GM19351 (cell line): ENCODE data around the gene CZIB.
"Not testable (repeated sequence)": the region's sequence is repeated elsewhere in the genome, so short reads cannot be mapped to it uniquely, and the experiment has no call there.

Experiments
- ATAC-seq: cut with Tn5 transposase; IDR thresholded peaks from one replicate; pipeline ENCODE4 v1.9.1; 2021; ENCODE audit warnings: mild to moderate bottlenecking, moderate library complexity; ENCODE audit not compliant: unreplicated experiment

CZIB gene

GRCh38 chr1:53189061-53189460 is 31.4 kb downstream of the CZIB start:
- ATAC-seq = no peak

GRCh38 chr1:53188099-53188498 is 32.3 kb downstream of the CZIB start:
- no peak for ATAC-seq

- ATAC-seq = no peak
Measured at GRCh38 chr1:53187401-53187800, 33.0 kb downstream of the CZIB start.

DNA sequence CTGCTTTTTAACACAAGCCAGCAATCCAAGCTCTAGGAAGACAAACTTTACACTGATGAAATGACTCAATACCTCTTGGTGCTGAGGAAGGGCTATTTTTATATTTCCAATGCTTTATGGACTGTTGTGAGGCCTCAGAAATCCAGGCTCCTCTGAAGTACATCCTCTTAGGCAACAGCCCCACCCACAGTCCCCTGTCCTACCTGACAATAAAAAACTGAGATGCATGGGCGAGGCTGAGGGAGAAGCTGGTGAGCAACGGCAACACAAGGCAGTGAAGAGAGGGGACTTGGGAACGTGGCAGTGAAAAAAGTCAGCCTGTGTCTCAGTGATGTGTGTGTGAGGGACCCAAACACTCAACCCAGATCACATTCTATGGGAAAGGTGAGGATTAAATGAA is 33.9 kb downstream of the CZIB start:
- ATAC-seq = no peak

- ATAC-seq = not testable (repeated sequence)
Measured at GRCh38 chr1:53185955-53186297, 34.5 kb downstream of the CZIB start.

DNA sequence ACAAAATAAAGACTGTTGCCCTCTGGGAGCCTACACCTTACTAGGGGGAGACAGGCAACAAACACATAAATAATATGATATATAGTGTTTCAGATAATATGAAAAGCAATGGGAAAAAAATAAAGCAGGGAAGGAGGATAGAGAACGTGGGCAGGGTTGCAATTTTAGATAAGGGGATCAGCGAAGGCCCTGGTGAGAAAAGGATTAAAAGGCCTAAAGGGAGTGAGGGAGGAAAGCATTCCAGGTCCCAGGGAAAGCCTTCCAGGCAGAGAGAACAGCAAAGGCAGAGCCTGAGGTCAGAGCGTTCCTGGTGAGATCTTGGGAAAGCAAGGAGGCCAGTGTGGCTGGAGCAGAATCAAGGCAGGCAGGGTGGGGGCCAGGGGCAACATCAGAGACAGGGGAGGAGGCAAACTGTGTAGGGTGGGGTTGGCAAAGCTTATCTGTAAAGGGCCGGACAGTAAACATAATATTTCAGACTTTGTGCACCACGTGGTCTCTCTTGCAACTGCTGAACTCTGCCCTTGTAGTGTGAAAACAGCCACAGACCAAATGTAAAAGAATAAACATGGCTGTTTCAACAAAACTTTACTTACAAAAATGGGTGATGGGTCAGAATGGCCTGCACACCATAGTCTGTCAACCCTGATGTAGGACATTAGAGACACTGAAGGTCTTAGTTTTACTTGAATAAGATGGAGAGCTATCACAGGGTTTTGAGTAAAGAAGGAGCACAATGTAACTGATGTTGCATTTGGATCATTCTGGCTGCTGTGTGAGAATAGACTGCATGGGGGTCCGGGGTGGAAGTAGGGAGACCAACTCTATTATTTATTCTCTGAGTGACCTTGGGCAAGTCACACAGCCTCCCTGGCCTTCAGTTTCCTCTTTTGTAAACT is 37.1 kb downstream of the CZIB start:
- no peak for ATAC-seq

GRCh38 chr1:53182716-53183094 is 37.7 kb downstream of the CZIB start:
- no peak for ATAC-seq

DNA sequence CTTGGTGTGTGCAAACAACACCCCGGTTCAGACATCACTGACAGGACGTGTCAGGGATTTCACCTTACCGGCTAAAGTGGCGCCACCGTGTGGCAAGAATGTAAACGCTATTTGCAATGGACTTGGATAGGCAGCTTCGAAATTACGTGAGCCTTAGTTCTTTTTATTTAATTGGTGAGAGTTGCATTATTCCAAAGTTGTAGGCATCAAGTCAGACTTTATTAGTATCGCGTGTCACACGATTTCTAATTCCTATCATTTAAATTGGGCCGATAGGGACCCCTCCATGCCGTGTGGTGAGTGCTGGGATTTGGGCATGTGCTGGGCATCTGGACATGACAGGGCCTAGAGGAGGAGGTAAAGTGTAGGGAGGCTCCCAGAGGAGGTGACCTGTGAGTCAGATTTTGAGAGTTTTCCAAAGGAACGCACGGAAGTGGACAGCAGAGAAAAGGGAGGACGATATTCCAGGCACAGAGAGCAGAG is 38.3 kb downstream of the CZIB start:
- no peak for ATAC-seq

DNA sequence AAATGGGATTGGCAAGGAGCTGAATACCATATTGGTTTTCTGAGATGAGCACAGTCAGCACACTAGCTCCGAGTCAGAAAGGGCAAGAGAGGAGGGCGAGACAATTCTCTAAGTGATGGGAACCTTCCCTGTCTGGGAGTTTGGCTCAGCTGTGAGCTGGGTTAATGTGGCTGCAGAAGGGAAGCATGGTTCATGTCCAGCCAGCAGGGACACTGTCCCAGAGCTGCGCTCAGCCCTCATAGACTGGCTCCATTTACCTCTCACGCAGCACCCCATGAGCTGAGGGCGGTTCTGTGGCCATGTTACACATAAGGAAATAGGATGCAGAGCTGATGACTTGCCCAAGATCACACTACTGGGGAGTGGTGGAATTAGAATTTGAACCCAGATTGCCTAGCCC is 39.5 kb downstream of the CZIB start:
- no peak for ATAC-seq

- ATAC-seq = no peak
Measured at GRCh38 chr1:53180226-53180625, 40.2 kb downstream of the CZIB start.

DNA sequence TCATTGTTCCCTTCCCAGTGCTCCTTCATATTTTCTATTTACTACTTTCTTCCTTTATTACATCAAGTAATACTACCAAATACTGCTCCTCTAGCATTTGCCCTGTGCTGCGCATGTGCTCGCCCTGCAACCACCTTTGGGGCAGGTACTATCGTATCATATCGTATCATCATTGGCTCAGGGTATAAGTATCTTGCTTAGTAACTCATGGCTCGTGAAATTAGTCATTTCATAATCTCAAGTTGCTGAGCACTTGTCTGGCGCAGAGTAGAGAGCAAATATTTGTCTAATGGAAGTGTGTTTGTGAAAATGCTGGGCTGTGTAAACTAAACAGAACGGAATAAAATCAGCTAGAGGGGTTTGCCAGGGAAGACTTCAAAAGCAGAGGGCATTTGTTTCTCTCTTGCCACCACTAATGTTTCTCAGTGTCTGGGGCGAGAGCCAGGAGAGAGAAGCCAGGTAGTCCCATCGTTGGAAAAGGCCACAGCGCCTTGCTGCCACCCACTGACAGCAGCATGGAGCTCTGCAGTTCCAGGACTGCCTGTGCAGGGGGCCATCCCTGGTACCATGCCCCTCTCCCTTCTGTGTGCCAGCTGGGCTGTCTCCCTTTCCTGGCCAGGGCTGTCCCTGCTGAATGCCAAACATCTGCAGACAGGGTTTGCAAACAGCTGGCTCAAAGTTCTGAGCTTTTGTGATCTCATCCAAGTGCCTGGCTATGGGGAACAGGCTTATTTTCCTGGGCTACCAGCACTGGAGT is 43.8 kb downstream of the CZIB start:
- ATAC-seq = no peak

DNA sequence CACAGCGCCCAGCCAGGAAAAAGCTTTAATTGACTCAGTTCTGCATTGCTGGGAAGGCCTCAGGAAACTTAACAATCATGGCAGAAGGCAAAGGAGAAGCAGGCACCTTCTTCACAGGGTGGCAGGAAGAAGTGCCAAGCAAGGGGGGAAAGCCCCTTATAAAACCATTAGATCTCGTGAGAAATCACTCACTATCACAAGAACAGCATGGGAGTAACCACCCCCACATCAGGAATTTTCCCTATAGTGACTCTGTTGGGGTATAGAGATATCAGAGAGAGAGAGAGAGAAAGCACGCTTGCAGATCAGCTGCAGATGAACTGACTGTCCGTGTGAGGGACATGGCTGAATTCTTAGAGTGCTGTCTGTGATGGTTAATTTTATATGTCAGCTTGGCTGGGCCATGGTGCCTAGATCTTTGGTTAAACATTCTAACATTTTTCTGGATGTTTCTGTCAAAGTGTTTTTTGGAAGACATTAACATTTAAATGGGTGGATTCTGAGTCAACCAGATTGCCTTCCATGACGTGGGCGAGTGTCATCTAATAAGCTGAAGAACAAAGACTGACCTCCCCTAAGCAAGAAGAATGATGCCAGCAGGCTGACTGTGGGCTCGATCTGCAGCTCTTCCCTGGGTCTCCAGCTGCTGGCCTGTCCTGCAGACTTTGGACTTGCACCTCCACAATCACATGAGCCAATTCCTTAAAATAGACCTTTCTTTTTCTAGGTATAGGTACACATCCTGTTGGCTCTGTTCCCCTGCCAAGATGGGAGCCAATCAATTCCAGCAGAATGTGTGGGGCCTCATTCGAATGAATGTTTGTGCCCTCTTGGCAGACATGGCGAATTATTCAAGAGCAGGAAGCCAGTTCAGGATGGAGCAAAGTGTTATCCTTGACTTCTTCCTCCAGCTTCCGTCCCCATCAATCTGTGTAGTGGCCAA is 45.2 kb downstream of the CZIB start:
- no peak for ATAC-seq

DNA sequence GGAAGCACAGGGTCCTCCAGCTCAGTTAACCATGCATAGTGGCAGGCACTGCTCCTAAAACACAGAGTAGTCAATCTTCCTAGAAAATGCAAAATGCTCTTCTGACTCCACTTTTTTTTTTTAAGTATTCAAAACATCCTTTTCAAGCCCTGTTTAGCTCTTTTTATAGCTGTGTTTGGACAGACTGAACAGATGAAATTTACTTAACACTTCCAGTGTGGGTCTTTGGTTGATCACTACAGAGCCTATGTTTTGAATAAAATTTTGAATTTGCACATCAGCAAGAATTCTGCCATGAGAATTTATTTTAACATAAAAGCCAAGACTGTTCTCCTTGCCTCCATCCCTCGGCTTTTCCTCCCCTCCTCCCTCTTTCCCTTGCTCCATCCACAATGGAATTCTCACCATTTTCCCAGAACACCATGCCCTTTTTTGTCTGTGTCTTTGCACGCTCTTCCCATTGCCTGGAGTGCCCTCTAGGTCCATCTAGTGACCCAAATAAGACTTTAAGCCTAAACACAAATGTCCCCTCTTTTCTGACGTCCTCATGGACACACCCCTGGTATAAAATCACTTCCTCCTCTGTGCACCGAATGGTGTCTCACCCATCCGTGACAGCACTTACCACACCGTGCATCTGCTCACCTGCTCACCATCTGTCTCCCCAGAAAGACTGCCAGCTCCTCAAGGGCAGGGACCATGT is 47.9 kb downstream of the CZIB start:
- no peak for ATAC-seq

DNA sequence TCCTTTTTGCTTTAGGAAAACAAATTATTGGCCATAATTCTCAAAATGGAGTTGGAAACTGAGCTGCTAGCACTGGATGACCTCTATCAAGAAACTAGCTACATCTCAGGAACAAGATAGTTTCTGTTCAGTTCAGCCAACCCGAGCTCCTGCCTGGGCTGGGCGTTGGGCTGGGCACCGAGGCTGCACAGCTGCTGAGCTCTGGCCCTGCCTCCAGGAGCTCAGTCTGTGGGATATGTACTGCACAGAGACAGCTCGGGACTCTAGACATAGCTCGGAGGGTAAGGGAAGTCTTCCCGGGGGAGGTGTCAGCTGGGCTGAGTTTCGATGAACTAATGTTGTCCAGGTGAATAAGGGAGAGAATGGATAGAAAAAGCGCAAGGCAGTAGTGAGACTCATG is 53.5 kb downstream of the CZIB start:
- no peak for ATAC-seq

- ATAC-seq = no peak
Measured at GRCh38 chr1:53166366-53166765, 54.1 kb downstream of the CZIB start.

- no peak for ATAC-seq
Measured at GRCh38 chr1:53165408-53165961, 54.9 kb downstream of the CZIB start.
